Retina (tissue), 1 donor: ENCODE measurements around the gene FILIP1L.

Source experiments
- DNase-seq: peaks from one replicate; pipeline ENCODE4 v3.0.0-alpha.2; 2016

The FILIP1L gene

DNA sequence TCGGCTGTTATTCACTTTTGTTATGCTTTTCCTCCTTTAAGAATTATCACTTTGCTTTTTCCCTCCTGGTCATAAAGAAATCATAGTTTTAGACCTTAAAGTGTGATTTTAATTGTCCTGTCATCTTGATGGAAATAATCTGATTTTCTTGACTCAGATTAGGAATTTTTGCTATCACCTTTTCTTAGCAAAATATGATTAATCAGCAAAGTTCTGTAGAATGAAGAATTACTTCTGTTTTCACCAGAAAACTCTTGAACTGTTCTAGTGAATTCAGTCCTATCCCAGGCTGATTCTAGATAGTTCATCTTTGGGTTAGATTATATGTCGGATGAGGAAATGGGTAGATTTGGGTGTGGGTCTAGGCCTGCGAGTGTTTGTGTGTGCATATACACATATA, 284.5 kb downstream of the FILIP1L start:
- DNase-seq: no peak

- no peak for DNase-seq
Measured at GRCh38 chr3:99825004-99825640, 289.2 kb downstream of the FILIP1L start.

DNA sequence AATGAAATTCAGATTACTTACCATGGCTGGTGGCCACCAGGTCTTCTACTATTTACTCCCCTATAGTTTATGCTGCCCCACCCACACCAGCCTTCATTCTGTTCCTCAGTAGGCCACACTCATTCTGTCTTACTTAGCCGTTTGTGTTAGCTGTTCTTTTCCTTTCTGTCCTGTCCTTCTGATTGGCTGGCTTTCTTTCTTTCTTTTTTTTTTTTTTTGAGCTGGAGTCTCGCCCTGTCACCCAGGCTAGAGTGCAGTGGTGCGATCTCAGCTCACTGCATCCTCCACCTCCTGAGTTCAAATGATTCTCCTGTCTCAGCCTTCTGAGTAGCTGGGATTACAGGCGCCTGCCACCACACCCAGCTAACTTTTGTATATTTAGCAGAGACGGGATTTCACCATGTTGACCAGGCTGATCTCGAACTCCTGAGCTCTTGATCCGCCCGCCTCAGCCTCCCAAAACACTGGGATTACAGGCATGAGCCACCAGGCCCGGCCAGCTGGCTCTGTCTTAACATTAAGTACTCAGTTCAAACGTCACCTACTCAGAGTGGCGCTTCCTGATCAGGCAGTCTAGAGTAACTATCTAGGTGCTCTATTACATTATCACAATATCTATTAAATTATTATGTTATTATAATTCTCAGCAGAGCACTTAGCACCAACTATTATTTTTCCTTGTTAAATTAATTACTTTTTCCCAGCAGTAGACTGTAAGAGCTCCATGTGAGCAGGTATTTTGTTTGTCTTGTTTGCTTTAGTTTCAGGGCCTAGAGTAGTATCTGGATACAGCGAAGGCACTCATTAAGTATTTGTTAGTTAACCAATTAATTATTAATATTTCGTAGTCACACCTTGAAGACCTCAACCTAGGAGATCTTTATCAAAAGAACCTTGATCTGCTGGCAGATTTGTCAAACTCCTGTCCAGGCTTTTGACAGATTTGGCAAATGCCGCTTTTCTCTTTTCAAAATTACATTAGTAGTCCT, 290.3 kb downstream of the FILIP1L start:
- DNase-seq: no peak

- DNase-seq: no peak
Measured at GRCh38 chr3:99818818-99819217, 295.5 kb downstream of the FILIP1L start.

DNA sequence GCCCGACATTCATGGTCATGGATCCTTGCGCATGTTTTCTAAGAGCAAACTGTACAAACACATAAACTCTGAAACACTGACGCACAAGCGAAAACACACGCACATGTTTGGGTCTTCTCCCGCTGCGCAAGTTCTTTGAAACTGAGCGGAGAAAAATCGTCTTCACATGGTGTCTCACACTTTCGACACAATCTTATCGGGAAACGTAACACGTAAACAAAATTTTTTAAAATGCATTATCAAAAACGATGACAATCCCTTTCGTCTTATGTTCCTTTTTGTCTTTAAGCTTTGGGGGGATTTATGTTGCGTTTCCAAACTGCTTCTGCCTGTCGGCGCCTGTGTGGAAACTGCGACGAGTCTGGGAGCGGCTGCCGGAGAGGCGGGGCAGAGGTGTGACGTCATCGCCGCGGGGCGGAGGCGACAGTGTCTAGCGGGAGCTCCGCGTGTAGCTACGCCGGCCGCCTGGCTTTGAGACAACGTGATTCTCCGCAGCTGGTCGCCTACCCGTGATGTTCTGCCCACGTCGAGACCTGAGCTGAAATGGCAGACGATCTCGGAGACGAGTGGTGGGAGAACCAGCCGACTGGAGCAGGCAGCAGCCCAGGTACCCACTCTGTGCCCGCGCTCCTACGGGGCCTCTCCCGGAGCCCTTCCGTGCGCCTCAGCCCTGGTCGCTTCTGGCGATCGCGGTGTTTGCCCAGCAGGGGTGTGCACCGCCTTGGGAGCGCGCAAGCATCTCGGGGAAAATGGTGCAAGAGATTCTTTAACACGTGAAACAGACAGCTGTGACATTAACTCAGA, 296.7 kb downstream of the FILIP1L start, which contains the start of gene CMSS1:
Gene CMSS1 (plus strand): TSS at position 426 of the 804 bp plus-strand sequence.
- DNase-seq: peak; percentile 99

GRCh38 chr3:99817047-99817436, 297.3 kb downstream of the FILIP1L start:
- DNase-seq: no peak

- no peak for DNase-seq
Measured at GRCh38 chr3:99810403-99810802, 303.9 kb downstream of the FILIP1L start.

DNA sequence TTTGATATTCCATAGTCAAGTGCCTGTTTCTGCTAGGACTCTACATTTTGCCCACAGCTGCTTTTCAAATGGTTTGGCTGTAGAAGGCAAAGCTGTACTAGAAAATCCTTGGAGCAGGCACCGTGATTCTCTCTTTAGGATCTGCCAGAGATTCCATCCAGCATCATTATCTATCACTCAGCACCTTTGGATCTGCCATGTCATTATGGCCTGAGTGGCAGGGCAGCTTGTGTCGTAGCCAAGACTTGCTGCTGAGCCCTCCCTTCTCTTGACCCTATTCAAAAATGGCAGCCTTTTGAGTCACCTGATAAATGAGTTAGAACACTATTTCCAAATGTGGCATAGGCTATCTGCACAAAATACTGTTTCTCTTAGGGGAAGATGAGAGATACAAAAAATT, 304.7 kb downstream of the FILIP1L start:
- DNase-seq: no peak

DNA sequence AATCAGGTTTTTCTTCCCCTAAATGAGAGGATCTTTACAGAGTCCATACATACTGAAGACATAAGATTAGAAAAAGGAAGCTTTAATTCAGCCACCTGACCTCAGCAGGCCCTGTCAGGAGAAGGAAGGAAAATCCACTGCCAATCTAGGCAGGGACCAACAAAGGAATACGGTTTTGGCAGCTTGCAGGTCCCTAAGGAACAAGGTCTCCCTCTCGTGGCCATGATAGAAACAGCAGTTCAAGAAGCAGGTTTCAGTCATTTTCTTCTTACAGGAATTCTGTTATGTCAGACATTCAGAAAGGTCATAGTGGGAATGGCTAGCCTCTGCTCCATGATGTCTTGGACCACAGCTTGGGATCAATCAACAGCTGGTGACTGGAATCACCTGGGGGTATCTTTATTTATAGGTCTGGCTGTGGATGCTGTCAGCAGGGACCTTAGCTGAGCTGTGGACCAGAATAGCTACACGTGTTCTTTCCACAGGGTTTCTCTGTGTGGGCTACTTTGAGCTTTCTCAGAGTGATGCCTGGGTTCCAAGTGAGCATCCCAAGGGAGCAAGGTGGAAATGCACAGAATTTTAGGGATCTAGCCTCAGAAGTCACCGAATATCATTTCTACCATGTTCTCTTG, 306.0 kb downstream of the FILIP1L start:
- DNase-seq: peak; percentile 57

GRCh38 chr3:99805160-99805559, 309.1 kb downstream of the FILIP1L start:
- DNase-seq: no peak

GRCh38 chr3:99803297-99803696, 311.0 kb downstream of the FILIP1L start:
- DNase-seq: no peak

GRCh38 chr3:99799422-99799821, 314.9 kb downstream of the FILIP1L start:
- DNase-seq: no peak

DNA sequence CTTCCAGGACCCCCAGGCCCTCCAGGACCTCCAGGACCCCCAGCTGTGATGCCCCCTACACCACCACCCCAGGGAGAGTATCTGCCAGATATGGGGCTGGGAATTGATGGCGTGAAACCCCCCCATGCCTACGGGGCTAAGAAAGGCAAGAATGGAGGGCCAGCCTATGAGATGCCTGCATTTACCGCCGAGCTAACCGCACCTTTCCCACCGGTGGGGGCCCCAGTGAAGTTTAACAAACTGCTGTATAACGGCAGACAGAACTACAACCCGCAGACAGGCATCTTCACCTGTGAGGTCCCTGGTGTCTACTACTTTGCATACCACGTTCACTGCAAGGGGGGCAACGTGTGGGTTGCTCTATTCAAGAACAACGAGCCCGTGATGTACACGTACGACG, 318.7 kb downstream of the FILIP1L start:
- DNase-seq: no peak

DNA sequence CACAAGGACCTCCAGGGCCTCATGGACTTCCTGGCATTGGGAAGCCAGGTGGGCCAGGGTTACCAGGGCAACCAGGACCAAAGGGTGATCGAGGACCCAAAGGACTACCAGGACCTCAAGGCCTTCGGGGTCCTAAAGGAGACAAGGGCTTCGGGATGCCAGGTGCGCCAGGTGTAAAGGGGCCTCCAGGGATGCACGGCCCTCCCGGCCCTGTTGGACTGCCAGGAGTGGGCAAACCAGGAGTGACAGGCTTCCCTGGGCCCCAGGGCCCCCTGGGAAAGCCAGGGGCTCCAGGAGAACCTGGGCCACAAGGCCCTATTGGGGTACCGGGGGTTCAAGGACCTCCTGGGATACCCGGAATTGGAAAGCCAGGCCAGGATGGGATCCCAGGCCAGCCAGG, 319.8 kb downstream of the FILIP1L start:
- no peak for DNase-seq

GRCh38 chr3:99789011-99789721, 325.1 kb downstream of the FILIP1L start:
- peak; percentile 48 for DNase-seq
